Measurements from ENCODE around the gene ZNF426. TPM values are rescaled to one million over a fixed set of nuclear protein-coding genes. Genes with fewer than 3 reads are reported as not detected.

Gene ZNF426
- total and polyA plus RNA-seq, 2 of the 13 experiments (the other 11 are each of a cell fraction or from before 2014, with no cell fraction given), result 3.8 to 14.9 TPM

DNA sequence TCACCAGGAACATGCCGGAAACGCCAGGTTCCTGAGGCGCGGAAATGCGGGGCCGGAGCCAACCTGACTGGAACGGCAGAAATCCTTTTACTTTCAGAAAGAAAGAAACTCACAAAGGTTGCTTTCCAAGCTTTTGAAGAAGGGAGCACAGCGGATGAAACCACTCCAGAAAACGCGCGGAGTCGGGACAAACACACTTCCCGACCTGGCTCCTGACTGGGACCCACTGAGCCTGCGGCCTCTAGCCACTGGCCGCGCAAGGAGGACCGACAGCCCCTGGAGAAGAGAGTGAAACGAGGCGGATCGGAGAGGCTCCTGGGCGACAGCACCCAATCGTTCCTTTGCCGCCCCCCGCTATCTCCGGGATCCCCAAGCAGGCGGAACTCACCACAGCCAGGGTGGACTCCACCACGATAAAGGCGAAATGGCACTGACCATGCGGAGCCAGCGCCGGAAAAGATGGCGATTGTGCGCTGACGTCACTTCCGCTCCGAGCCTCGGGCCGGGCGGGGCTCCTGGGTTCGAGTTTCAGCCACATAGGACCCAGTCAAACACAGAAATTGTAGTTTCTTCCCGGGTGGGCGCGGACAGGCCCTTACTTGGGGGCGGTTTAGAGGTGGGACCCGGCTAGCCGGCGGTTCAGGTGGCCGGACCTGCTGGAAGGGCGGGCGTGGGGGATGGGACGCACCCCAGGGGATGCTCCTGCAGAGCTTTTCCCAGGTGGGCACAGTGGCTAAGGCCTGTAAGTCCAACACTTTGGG, 45.8 kb upstream of the ZNF426 start, which contains the start of gene ZNF121 (continued):
- peak; percentile 74 for TF ChIP-seq KDM5A (IDR thresholded peaks at IDR 0.05; ENCODE audit: borderline replicate concordance, low read length)
- 0 out of 2 replicates have a peak, but pooled peaks have one; percentile 17 for TF ChIP-seq CEBPG (CRISPR knock-in tag; IDR thresholded peaks at IDR 0.05)
- peak; percentile 18 for TF ChIP-seq TEAD3 (CRISPR knock-in tag; optimal IDR thresholded peaks at IDR 0.05; ENCODE audit: borderline replicate concordance)
- TF ChIP-seq SATB2 (CRISPR knock-in tag; IDR thresholded peaks at IDR 0.05), result peak; percentile 28; the same call in 1 of the 2 replicates
- TF ChIP-seq RFX5 (IDR thresholded peaks at IDR 0.05; ENCODE audit: low read depth, low read length), result 0 out of 2 replicates have a peak, but pooled peaks have one; percentile 30
- TF ChIP-seq ZNF329 (CRISPR knock-in tag; IDR thresholded peaks at IDR 0.05; ENCODE audit: low read depth), result peak; percentile 86; the same call in 1 of the 2 replicates
- TF ChIP-seq ZBTB20 (CRISPR knock-in tag; IDR thresholded peaks at IDR 0.05; ENCODE audit: borderline replicate concordance, low read depth), result peak; percentile 86; the same call in 1 of the 2 replicates
- TF ChIP-seq, protein P1, sequence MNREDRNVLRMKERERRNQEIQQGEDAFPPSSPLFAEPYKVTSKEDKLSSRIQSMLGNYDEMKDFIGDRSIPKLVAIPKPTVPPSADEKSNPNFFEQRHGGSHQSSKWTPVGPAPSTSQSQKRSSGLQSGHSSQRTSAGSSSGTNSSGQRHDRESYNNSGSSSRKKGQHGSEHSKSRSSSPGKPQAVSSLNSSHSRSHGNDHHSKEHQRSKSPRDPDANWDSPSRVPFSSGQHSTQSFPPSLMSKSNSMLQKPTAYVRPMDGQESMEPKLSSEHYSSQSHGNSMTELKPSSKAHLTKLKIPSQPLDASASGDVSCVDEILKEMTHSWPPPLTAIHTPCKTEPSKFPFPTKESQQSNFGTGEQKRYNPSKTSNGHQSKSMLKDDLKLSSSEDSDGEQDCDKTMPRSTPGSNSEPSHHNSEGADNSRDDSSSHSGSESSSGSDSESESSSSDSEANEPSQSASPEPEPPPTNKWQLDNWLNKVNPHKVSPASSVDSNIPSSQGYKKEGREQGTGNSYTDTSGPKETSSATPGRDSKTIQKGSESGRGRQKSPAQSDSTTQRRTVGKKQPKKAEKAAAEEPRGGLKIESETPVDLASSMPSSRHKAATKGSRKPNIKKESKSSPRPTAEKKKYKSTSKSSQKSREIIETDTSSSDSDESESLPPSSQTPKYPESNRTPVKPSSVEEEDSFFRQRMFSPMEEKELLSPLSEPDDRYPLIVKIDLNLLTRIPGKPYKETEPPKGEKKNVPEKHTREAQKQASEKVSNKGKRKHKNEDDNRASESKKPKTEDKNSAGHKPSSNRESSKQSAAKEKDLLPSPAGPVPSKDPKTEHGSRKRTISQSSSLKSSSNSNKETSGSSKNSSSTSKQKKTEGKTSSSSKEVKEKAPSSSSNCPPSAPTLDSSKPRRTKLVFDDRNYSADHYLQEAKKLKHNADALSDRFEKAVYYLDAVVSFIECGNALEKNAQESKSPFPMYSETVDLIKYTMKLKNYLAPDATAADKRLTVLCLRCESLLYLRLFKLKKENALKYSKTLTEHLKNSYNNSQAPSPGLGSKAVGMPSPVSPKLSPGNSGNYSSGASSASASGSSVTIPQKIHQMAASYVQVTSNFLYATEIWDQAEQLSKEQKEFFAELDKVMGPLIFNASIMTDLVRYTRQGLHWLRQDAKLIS (CRISPR knock-in tag; IDR thresholded peaks at IDR 0.05), result no peak
- no peak for TF ChIP-seq ZBTB8A (CRISPR knock-in tag; IDR thresholded peaks at IDR 0.05; ENCODE audit: borderline replicate concordance, low read depth)
- peak; percentile 65; the same call in 1 of the 2 replicates for TF ChIP-seq ZNF674 (CRISPR knock-in tag; IDR thresholded peaks at IDR 0.05; ENCODE audit: low read depth)
- no peak for TF ChIP-seq ZC3H13 (CRISPR knock-in tag; IDR thresholded peaks at IDR 0.05)
- peak; percentile 51; the same call in 1 of the 2 replicates for TF ChIP-seq GATAD2A (CRISPR knock-in tag; IDR thresholded peaks at IDR 0.05)
